Kasumi-1 (cell line): Measurements from ENCODE around the gene RASSF1.

ENCODE experiments used
- DNase-seq, 2 experiments: peaks; one replicate each; lab custom pipeline; 2025; lab: John Stamatoyannopoulos, UW

Gene RASSF1

DNA sequence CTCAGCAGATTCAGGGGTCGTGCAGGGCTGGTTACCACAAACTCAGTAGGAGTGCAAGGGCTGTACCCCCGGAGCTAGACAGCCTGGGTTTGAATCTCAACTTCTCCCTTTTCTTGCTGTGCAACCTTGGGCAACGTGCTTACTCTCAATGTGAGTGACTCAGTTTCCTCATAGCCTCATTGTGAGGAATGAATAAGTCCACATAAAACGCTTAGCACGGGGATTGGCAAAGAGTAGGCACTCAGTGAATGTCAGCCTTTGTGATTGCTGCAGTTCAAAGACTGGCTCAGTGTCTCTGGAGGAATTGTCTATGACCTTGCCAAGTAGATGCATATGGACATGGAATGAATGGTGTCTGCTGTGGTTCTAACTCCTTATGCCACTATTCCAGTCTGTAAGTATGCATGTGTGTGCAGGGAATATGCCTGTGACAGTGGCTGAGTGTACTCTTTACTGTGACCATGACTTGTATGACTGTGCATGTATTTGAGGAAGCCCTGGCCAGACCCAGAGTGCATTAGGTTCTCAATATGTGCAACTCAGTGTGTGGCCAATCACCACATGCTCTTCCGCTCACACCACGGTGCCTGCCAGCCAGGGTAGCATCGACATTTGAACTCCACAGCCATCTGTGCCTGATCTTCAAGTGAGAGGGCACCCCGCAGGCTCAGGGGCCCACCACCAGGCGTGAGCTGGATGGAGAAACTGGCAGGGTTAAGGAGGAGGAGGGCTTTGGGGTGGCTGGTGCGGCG is 40.5 kb downstream of the RASSF1 start:
- DNase-seq: no peak

DNA sequence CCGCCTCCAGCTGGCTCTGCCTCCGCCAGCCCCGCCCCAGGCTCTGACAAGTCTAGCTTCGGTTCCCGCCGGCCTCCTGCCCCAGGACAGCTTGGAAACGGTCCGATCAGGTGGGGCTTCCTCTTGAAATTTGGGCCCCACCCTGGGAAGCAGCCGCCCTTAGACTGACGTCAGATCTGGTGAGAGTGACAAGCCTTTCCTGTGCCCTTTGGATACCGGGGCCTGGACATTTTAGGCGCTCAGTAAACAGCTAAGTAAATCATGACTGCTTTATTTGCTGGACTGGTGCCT is 41.1 kb downstream of the RASSF1 start:
- DNase-seq: no peak

DNA sequence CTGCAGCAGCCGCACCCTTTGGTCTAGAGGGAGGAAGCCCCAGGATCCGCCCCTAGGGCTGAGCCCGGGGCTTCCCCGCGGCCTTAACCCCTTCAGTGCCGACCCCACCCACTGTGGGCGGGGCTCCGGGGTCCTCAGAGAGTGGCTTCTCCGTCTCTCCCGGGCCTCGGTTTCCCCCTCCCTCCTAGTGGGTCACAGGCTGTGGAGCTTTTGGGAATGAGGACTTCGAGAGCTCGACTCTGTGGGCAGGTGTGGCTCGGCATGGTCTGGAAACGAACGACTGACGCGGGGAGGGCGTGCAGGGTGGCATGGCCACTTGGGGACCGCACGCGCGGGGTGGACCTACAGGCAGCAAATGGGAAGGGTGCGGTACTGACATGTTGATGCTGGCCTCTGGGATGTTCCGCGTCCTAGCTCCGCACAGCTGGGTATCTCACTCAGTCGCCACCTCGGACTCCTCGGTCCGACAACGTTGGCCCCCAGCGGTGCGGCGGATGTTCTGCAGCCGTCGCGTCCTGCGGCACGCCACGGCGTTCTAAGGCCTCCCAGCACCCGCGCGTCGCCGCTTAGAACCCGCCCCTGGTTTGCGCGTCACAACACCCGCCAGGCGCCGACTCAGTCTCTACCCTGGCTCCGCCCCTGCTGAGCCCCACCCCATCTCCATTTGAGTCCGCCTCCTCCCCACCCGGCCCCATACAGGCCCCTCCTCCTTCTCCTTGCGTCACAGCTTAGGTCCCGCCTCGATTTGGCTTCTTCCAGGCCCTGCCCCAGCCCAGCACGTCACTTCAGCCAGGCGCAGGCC is 41.6 kb downstream of the RASSF1 start, which contains the start of the genes HYAL3 and NAA80:
TSS of gene HYAL3 (minus strand) at position 570 of the 802 bp plus-strand sequence. CDS start 3,803 bp downstream, outside the sequence.
TSS of gene NAA80 (minus strand) at position 570 of the 802 bp plus-strand sequence. CDS start 1,942 bp downstream, outside the sequence.
- DNase-seq: peak; percentile 97 to 98

DNA sequence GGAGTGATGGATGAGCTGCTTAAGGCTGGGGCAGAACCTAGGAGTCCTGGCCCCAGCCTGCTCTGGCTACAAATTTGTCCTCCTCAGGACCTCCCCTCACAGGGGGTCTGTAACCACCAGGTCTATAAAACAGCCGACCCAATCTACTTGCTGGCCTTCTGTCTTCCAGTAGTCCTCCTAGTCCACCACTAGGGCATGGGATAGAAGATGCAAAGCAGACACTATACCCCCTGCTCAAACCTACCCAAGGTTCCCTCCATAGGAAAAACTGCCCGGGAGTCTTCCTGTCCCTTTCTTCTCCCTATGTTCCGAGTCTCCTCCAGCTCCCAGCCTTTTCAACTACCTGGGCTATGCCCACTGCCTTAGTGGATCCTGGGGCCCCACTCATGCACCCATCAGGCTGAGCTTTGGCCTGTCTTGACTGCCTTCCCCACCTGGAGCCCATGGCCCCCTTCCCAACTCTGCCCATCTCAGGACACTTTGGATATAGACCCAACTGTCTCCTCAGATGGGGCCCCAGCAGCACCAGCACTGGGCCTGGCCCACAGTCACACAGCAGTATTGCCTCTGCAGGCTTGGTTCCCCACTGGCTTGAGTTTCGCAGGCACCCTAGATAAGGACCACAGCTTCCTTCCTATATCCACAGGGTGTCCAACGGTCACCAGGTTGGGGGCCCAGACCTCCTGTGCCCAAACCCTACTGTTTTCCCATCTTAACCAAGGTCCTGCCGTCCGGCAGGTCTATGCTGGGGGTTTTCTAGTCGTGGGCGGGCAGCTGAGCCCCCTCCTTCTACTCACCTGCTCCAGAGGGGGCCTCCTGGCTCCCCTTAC is 42.5 kb downstream of the RASSF1 start:
- peak in 1 of 2 experiments; percentile 34 for DNase-seq

DNA sequence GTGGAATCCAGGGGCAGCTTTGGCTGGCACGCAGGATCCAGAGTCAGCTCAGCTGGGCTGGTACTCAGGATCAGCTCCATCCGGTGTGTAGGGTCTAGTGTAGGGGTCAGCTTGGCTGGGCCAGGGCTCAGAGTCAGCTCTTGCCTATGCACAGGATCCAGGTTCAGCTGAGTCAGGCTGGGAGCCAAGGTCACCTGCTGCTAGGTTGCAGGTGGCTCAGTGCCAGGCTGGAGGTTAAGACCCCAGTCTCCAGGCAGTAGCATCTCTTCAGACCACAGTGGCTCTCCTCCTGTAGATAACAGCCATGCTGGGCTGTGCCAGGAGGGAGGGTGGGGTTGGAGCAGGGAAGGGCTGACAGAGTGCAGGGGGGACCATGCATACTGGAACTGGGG is 43.3 kb downstream of the RASSF1 start:
- DNase-seq: no peak

DNA sequence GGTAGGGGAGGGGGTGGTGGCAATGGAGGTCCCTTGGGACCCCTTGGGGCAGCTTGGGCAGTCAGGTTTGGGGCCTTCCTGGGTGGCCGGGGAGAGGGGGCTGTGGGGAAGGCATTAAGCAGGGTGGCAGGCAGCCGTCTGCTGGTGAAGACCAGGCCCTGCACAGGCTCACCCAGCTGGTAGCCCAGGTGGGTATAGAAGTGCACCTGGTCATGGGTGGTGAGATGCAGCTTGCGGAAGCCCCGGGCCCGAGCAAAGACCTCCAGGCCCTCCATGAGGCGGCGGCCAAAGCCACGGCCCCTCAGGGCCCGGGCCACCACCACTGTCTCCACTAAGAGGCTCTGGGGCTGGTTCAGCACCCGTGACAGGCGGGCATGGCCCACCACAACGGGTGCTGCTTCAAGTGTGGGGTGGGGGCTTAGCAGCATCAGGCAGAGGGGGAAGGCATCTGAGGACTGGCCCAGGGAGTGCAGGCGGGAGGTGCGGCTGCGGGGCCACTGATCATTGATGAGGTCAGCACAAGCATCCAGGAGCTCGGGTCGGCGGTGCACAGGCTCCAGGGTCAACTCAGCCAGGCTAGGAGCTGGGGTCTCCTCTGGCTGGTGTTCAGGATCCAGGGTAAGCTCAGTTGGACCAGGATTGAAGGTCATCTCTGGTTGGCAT is 43.8 kb downstream of the RASSF1 start:
- DNase-seq: no peak

DNA sequence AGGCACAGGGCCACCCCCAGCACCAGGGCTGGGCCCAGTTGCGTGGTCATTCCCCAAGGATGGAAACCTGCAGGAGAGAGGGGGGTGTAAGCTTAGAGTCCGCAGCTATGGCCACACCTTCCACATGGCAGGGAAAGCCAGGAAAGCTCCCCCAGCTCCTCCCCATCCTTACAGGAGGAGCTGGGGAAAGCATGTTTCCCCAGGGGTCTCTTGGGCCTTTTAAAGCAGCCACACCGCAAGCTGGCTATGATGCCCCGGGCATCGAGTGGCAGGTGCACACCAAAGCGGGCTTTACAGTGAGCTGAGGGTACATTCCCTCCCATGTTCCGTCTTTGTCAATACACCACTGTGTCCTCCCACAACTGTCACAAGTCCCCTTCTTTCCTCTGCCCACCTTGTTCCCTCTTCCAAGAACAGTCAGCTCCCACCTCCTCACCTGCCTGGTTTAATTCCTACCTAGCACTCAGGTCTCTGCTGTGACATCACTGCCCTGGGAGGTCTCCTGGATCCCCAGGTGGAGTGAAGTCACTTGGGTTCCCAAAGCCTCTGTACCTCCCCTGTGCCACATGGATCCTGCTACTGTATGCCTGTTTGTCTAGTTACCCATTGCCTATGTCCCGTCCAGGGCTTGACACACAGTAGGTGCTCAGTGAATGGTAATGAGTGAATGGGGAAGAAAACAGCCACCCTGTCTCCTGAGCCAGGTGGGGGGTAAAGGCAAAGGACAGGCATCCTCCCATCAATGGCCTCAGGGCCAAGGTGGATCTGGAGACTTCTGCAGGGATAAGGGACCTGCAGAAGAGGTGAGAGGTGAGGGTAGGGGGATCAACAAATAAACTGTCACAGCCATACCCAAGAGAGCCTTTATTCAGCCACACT is 44.8 kb downstream of the RASSF1 start:
- no peak for DNase-seq

DNA sequence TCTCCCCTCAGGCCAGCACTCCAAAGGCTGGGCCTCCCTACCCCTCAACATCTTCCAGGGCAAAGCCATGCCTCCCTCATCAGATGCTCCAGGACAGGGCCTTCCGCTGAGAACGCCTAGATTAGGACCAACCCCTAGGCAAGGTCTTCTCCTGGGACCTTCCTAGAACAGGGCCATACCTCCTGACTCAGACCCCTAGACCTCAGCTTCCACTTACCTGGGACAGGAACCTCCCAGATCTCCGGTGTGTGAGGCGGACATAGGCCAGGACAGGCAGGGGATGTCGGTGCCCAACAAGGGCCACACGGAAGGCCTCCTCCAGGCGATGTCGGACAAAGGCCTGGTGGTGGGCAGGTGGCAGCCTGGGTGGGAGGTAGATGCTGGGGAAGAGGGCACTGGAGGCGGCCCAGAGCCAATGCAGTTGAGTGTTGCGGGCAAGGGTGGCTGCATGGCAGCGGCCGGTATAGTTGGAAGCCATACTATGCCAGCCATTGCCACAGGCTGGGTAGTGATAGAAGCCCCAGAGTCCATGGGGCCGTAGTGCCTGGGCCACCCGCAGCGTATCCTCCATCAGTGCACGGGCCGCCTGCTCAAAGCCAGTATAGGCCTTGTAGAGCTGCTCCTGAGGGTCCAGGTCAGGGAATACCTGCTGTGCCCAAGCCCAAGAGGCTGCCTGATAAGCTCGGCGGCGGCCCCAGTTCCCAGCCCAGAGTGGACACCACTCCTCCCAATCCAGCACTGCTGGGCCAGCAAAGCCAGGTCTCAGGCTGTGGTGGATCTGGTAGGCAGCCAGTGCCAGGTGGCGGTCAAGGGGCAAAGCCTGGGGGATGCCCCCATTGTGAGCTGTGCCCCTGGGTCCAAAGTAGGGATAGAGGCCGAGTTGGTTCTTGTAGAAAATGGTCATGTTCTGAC is 45.9 kb downstream of the RASSF1 start:
- no peak for DNase-seq

DNA sequence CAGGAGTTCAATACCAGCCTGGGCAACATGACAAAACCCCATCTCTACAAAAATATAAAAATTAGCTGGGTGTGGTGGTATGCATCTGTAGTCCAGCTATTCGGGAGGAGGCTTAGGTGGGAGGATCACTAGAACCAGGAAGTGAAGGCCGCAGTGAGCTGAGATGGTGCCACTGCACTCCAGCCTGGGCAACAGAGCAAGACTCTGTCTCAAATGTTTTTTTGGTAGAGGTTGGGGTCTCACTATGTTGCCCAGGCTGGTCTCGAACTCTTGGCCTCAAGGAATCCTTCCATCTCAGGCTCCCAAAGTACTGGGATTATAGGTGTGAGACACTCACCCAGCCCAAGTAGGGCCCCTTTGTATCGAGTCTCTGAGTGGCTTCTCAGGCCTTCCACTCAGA is 46.5 kb downstream of the RASSF1 start:
- DNase-seq: no peak

DNA sequence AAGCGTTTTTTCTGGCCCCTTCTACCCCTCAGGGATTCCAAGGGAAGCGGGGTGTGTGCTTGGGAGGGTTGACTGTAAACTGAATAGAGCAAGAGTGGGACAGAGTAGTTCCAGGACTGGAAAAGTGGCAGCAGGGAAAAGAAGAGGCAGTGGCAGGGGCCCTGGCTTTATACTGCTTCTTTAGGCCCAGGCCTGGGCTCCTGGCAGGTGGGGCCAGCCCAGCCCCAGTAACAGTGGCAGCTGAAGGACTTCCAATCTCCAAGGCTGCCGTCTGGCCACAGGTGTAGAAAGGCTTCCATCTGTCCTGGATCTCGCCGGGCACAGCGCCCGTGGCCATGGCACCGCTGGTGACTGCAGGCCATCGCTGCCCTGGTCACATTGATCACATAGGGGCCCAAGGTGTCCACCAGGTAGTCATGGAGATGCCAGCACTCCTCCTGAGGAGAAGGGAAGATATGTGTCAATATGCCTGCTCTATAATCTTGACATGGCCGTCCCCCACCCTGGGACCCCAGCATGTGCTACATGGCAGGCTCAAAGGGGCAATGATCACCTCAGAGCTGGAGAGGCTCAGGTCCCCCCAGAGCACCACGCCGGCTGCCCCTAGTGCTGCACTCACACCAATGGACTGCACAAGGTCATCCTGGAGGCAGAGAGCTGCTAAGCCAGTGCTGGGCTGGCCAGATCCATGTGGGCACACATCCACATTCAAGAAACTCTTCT is 47.4 kb downstream of the RASSF1 start:
- DNase-seq: no peak

DNA sequence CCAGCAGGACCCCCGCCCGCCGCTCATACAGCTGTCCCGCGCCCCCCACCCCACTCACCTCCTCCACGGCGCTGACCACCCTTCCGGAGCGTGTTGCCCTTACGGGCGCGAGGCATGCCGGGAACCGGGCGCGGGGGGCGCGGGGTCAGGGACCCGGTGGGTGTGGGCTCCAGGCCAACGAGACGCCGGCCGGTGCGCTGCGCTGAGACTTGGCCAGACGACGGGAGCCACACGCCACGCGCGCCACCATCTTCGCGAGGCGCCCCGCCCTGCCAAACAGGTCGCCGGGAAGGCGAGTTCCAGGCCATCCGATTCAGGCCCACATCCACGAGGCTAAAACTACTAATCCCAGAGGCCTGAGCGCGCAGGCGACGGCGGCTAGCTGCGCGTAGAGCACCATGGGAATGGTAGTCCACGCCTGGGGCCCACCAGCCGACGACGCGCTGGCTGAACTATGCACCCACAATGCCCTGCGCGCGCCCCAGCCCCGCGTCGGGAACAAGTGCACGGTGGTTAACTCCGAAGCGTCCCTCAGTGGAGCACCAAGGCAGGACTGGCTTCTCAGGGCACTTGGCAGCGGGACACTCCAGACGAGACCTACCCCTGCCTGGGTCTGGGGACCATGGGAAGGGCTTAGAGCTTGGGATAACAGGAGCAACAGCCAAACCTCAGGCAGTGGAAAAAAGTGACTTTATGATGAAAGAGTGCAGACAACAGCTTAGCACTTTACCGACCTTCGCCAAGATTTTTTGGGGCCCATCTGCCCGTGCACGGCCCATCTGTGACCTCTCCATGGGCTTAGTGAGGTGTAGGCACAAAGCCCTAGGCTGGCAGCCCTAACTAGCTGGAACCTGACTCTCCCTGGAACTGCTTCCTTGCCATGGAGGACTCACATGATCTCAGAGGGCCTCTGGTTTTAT is 48.2 kb downstream of the RASSF1 start, which contains the start of gene IFRD2:
TSS of gene IFRD2 (minus strand) at position 271 of the 920 bp plus-strand sequence. CDS start at position 116, 155 bp downstream.
- peak; percentile 95 to 97 for DNase-seq

DNA sequence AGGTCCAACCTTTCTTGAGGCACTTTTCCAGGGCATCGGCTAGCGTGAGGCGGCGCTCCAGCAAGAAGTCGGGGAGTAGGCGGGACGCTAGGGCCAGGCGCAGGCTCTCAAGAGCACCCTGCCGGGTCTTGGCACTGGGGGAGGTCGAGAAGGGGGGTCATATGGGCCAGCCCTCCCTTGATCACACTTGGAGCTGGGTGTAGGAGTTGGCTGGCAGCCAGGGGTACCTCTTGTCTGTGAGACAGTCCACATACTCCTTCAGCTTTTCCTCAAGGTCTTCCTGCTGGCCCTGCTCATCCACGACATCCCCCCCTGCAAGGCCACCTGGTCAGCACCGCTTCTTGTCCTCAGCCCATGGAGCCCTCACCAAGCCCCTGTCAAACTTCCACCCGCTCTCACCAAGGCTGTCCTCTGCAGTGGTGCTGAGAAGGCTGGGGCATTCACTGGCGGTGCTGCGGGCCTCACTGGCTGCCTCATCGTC is 50.4 kb downstream of the RASSF1 start:
- no peak for DNase-seq

DNA sequence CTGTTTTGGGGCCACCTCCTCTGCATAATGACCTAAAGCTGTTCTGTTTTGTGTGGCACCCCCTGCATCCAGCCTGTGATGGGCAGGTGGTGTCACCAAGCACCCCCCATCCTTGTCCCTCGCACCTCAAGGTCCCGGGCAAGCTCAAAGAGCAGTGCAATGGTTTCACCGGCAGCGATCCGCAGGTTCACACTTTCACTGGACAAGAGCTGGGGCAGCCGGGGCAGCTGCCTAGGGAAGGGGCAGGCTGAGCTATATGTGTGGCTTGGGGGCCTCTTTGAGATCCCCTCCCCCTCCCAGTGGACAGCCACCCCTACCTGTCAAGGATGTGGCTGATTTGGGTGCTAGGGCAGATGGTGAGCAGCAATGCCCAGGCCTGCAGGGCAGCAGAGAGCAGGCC is 51.5 kb downstream of the RASSF1 start:
- DNase-seq: no peak

DNA sequence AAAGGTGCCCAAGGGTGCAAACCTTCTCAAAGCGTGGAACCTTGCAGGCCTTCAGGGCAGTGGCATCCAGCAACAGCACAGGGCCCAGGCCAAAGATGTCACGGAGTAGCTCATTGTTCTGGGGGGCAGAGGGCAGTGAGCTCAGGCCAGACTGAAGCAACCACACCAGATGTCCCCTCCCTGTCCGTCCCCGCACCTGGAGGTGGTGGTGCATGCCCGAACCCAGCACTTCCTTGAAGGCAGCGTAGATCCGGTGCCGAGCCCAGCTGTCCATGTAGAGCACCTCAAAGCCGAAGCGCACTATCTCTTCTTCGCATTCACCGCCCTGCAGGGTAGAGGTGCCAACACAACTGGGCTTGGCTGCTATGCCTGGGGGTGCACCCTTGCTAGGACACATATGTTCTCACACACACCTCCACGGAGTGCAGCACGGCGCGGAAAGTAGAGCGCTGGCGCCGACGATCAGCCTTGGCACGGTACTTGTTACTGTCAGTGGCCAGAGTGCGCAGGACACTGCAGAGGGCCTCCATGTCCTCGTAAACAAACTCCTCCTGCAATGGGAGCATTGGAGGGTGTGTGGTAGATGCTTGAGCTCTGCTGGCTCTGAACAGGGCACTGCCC is 52.1 kb downstream of the RASSF1 start:
- no peak for DNase-seq

DNA sequence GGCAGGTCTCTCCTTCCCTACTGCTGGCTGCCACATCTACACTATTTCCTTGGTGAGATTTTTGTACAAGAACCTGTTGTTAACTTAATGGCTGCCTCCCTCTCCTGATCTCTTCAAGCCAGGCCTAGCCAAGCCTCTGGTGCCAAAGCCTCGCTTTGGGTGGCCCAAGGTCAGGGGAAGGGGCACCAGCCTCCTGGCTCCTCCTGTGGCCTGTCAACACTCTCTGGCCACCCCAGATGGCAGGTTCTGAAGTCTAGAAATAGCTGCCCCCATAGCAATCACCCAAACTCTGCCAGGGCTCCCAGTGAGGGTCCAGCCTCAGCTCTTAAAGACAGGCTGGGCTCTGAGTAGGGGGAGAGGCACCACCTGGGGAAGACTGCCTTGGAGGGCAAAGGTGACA is 53.4 kb downstream of the RASSF1 start:
- no peak for DNase-seq

DNA sequence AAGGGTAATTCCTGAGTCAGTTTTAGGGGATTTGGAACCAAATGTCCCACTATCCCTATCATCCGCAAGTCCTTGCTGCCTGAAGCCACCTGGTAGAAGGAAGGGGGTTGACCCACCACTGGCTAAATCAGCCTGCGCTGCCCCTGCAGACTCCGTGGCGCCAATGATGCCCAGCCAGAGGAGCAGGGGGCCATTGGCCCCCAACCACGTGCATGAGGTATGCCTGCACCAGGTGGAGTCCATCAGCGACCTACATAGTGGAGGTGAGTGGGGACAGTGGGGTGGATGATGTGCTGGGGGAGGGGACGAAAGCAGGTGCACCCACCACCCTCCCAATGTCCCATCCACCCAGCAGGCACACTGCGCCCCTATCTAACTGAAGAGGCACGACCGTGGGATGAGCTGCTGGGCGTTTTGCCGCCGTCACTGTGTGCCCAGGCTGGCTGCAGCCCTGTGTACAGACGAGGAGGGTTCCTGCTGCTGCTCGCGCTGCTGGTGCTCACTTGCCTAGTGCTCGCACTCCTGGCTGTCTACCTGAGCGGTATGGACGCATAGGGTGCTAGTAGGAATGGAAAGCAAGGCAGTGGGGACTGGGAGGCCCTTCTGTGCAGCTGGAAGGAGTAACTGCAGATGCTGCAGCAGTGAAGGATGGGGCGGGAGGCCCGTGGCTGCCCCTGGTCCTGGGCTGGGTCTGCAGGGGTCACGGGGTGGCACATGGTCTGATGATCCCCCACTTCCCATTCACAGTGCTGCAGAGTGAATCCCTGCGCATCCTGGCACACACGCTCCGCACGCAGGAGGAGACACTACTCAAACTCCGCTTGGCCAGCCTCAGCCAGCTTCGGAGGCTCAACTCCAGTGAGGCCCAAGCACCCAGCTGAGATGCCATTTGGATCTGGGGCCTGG is 54.1 kb downstream of the RASSF1 start:
- no peak for DNase-seq
